Spleen (tissue), 11 donors: ENCODE data around the gene ZNF254. TPM values are rescaled to one million over a fixed set of nuclear protein-coding genes. Genes with fewer than 3 reads are reported as not detected.

Experiments
- DNase-seq: peaks from one replicate; pipeline ENCODE4 v3.0.0-alpha.2; 2020
- H3K27ac ChIP-seq, 8 donors: fragments of 200-600 bp; sonication (generic) in 7 of 8; 1 replicate in 4 of 8; 2 replicates in 4 of 8; pipeline versions ENCODE4 v1.5.0 to v1.8.0; 2016 to 2021; ENCODE audit warnings: inconsistent platforms in 4 of 8, mild to moderate bottlenecking in 4 of 8, moderate library complexity in 1 of 8
- H3K27me3 ChIP-seq, 7 donors: fragments of 200-600 bp; sonication (generic) in 6 of 7; replicated peaks in 1 of 7; 1 replicate in 4 of 7; 2 replicates in 3 of 7; pipeline versions ENCODE4 v1.5.0 to v1.8.0; 2016 to 2021; ENCODE audit warnings: inconsistent platforms in 3 of 7, mild to moderate bottlenecking in 1 of 7
- H3K36me3 ChIP-seq, 6 donors: fragments of 200-600 bp; sonication (generic) in 5 of 6; 1 replicate in 4 of 6; 2 replicates in 2 of 6; pipeline versions ENCODE4 v1.5.0 to v1.8.0; 2016 to 2021; ENCODE audit warnings: inconsistent platforms in 2 of 6
- H3K4me1 ChIP-seq, 6 donors: fragments of 200-600 bp; sonication (generic) in 5 of 6; 1 replicate in 3 of 6; 2 replicates in 3 of 6; pipeline versions ENCODE4 v1.5.0 to v1.8.0; 2016 to 2021; ENCODE audit warnings: inconsistent platforms in 3 of 6
- H3K4me3 ChIP-seq, 8 donors: fragments of 200-600 bp; sonication (generic) in 7 of 8; 1 replicate in 4 of 8; 2 replicates in 4 of 8; pipeline versions ENCODE4 v1.5.0 to v1.8.0; 2016 to 2021; ENCODE audit warnings: inconsistent platforms in 4 of 8, mild to moderate bottlenecking in 4 of 8, moderate library complexity in 2 of 8
- H3K9me3 ChIP-seq, 8 donors: fragments of 200-600 bp; sonication (generic) in 7 of 8; 1 replicate in 4 of 8; 2 replicates in 4 of 8; pipeline versions ENCODE4 v1.5.0 to v1.8.0; 2016 to 2021; ENCODE audit warnings: inconsistent platforms in 4 of 8
- POLR2A ChIP-seq, 3 donors: fragments of 450-650 bp; IDR thresholded peaks; one replicate each; pipeline ENCODE4 v1.5.1; 2017; ENCODE audit warnings: antibody characterized with exemption in 3 of 3, mild to moderate bottlenecking in 1 of 3
- POLR2AphosphoS5 ChIP-seq, 3 donors: sonication (generic); formaldehyde crosslinking; IDR thresholded peaks; one replicate each; pipeline ENCODE4 v1.5.1; 2017; ENCODE audit warnings: antibody characterized with exemption in 3 of 3
- WGBS, 5 donors: extraction: QIAGEN DNeasy Blood & Tissue Kit in 3 of 5; methylation state at CpG; one replicate each; pipeline versions ENCODE4 v1.1.5 to v1.1.7; 2013 to 2018; 5-methylcytosine and 5-hydroxymethylcytosine counted together
- intact Hi-C: fragments of 100-400 bp; cut with DNase I; formaldehyde crosslinking; loops from one replicate; pipeline ENCODE4 v1.15.0; 2023; ENCODE audit warnings: low total_unique reads
- polyA plus RNA-seq, 3 donors: library from polyadenylated mRNA; stranded (reverse); fragments of 200-250 nt; gene quantifications; one replicate each; pipeline ENCODE4 v1.2.1, GENCODE V29; 2013
- total RNA-seq, 7 donors: library from RNA; depleted of rRNA in 3 of 7; stranded (reverse); fragments of >200 nt in 3 of 7; fragmentation: NEBNext Ultra II Directional in 4 of 7; extraction: Animal tissue kit (Norgen Biotek cat#: 25700) in 4 of 7; gene quantifications; one replicate each; pipeline versions ENCODE4 v1.1.0 to v1.2.1, GENCODE V29; 2016 to 2021
- TF ChIP-seq, protein P1 (sequence below), 11 experiments: fragments of 200-600 bp in 7 of 11; fragments of 450-650 bp in 4 of 11; sonication (generic) in 4 of 11; IDR thresholded peaks in 8 of 11; conservative IDR thresholded peaks in 3 of 11; 1 replicate in 7 of 11; 2 replicates in 4 of 11; pipeline versions ENCODE4 v1.4.0 to v1.8.0; 2016 to 2021; ENCODE audit warnings: antibody characterized with exemption in 11 of 11, inconsistent platforms in 4 of 11, mild to moderate bottlenecking in 1 of 11
- donor health status: healthy with polysubstance abuse.
- donor health status: DM: no; HTN: no; CAD: no; lungs with moderate emphysema.
- donor health status: DM: no; HTN: no; CAD: no.
- donor health status: Bipolar disorder and iron deficiency.
- donor health status: healthy.
- donor health status: DM: no; HTN: no; CAD: no.
- donor health status: DM: yes; HTN: yes; CAD: no.

The ZNF254 gene
- total and polyA plus RNA-seq, 10 donors: 5.6 to 35.6 (median 25.3) TPM

DNA sequence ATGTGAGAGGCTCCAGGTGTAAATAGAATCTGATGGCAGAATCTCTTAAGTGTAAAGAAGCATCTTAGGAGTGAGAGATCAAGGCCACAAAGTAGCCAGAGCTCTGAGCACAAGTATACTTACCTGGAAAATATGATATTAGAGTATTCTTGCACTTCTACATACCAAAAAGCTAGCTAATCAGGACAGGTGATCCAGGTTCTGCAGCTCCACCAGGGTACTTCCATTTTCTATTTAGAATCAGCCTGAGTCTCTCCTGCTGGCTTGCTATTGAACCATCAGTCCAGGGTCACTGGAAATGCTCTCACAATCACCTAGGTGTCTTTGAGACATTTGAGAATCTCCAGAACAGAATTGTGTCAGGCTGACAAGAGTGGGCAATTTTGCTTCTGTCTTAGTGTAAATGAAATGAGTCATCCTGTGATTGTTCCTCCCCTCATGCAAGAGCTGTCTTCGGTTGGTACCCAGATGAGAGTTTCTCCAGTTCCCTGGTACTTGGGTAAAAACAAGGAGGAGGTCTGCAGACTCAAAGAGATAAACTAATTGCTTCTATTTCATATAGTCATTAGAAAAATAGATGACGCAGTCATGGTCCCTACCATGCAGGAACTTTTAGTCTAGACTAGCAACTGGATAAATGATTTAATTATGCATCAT lies 14.6 kb downstream of the ZNF254 start:
- intact Hi-C loops: no loop called here
- WGBS, 5 donors: 78 to 90% (median 85%) methylated on average over 2 of the region's 2 CpGs
- no peak for DNase-seq
- TF ChIP-seq POLR2A (IDR thresholded peaks at IDR 0.05) (no peak), POLR2AphosphoS5 (IDR thresholded peaks at IDR 0.05) (no peak)
- TF ChIP-seq, protein P1, sequence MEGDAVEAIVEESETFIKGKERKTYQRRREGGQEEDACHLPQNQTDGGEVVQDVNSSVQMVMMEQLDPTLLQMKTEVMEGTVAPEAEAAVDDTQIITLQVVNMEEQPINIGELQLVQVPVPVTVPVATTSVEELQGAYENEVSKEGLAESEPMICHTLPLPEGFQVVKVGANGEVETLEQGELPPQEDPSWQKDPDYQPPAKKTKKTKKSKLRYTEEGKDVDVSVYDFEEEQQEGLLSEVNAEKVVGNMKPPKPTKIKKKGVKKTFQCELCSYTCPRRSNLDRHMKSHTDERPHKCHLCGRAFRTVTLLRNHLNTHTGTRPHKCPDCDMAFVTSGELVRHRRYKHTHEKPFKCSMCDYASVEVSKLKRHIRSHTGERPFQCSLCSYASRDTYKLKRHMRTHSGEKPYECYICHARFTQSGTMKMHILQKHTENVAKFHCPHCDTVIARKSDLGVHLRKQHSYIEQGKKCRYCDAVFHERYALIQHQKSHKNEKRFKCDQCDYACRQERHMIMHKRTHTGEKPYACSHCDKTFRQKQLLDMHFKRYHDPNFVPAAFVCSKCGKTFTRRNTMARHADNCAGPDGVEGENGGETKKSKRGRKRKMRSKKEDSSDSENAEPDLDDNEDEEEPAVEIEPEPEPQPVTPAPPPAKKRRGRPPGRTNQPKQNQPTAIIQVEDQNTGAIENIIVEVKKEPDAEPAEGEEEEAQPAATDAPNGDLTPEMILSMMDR (IDR thresholded peaks at IDR 0.05 in 8 of 11, conservative IDR thresholded peaks at IDR 0.05 in 3 of 11): no peak
- Histone ChIP-seq H3K36me3 (peaks cover 5 to 92% (median 27%) of the 10 kb centered on the region in 6 donors), H3K4me3 (no peak overlapping the region), H3K27ac (no peak overlapping the region), H3K9me3 (peaks cover 0 to 87% (median 30%) of the 10 kb centered on the region in 8 donors), H3K27me3 (no peaks in the 10 kb centered on the region), H3K4me1 (peaks cover 0 to 6% (median 0%) of the 10 kb centered on the region in 6 donors)

DNA sequence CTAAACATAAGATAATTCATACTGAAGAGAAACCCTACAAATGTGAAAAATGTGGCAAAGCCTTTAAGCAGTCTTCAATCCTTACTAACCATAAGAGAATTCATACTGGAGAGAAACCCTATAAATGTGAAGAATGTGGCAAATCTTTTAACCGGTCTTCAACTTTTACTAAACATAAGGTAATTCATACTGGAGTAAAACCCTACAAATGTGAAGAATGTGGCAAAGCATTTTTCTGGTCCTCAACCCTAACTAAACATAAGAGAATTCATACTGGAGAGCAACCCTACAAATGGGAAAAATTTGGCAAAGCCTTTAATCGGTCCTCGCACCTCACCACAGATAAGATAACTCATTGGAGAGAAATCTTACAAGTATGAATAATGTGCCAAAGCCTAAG lies 40.6 kb downstream of the ZNF254 start:
- Histone ChIP-seq H3K27ac (no peak overlapping the region), H3K27me3 (no peaks in the 10 kb centered on the region), H3K4me3 (peak overlapping the region in 1 of 8 donors; percentile 9), H3K4me1 (no peaks in the 10 kb centered on the region), H3K36me3 (peaks cover 19 to 81% (median 44%) of the 10 kb centered on the region in 6 donors), H3K9me3 (peaks cover 0 to 100% (median 99%) of the 10 kb centered on the region in 8 donors)
- no peak for DNase-seq
- TF ChIP-seq, protein P1 (IDR thresholded peaks at IDR 0.05 in 8 of 11, conservative IDR thresholded peaks at IDR 0.05 in 3 of 11): no peak
- TF ChIP-seq POLR2AphosphoS5 (IDR thresholded peaks at IDR 0.05): no peak
- no peak for TF ChIP-seq POLR2A (IDR thresholded peaks at IDR 0.05)
- 95 to 100% (median 98%) methylated on average over 3 of the region's 3 CpGs for WGBS, 5 donors
- intact Hi-C loops: no loop called here

DNA sequence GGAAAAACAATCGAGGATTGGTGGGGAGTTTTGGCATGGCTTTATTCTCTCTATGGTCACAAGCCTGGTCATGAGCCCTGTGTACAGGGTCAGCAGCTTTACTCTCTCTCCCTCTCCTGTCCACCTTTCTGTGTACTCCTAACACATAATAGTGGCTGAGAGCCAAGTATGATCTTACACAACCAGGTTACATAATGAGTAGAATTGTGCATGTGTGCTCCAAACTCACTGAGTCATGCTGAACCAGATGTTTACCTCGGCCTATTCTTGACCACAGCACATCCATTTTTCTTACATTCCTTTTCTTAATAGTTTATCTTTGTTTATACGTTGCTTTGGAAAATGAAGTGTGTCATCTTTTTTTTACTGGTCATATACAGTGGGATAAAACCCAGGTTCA lies 53.1 kb downstream of the ZNF254 start:
- H3K9me3 ChIP-seq: peaks cover 0 to 100% (median 98%) of the 10 kb centered on the region in 8 donors
- TF ChIP-seq POLR2A (IDR thresholded peaks at IDR 0.05) (no peak), POLR2AphosphoS5 (IDR thresholded peaks at IDR 0.05) (peak in 1 of 3 donors; percentile 39)
- TF ChIP-seq, protein P1 (IDR thresholded peaks at IDR 0.05 in 8 of 11, conservative IDR thresholded peaks at IDR 0.05 in 3 of 11): no peak

DNA sequence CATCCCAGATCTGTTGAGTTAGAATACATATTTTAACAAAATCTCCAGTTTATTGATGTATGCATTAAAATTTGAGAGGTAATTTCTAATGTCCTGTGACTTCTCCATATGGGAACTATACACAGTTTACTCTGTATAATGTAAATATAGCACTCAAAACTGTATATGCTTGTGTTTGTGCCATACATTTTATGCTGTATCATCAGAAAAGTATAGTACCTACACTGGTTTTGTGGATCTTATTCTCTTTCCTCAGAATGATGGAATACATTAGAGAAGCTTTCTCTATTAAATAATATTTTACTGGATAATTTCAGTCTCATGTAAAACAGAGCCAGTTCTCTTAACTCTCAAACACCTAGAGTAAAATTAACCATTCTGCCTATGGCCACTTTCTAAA lies 53.6 kb downstream of the ZNF254 start:
- H3K4me3 ChIP-seq: no peak overlapping the region
- no peaks in the 10 kb centered on the region for H3K4me1 ChIP-seq
- peaks cover 0 to 100% (median 98%) of the 10 kb centered on the region in 8 donors for H3K9me3 ChIP-seq
- no peak for DNase-seq
- TF ChIP-seq POLR2AphosphoS5 (IDR thresholded peaks at IDR 0.05) (no peak), POLR2A (IDR thresholded peaks at IDR 0.05) (no peak)
- TF ChIP-seq, protein P1 (IDR thresholded peaks at IDR 0.05 in 8 of 11, conservative IDR thresholded peaks at IDR 0.05 in 3 of 11): no peak
- no peak overlapping the region for H3K27ac ChIP-seq
- H3K27me3 ChIP-seq: no peaks in the 10 kb centered on the region
- H3K36me3 ChIP-seq: peaks cover 0 to 51% (median 12%) of the 10 kb centered on the region in 6 donors
- intact Hi-C loops: no loop called here

More for the DNA sequence above, 53.1 kb downstream of the ZNF254 start:
- Histone ChIP-seq H3K27me3 (no peaks in the 10 kb centered on the region), H3K36me3 (peaks cover 0 to 51% (median 8%) of the 10 kb centered on the region in 6 donors), H3K4me1 (no peaks in the 10 kb centered on the region), H3K4me3 (no peak overlapping the region), H3K27ac (no peak overlapping the region)
- no peak for DNase-seq
- 77 to 94% (median 86%) methylated on average over 3 of the region's 3 CpGs for WGBS, 5 donors
- intact Hi-C loops: no loop called here
